Panc1 (cell line): Measurements from ENCODE around the gene KAT8.

Source experiments
- CTCF ChIP-seq: fragments of 450-650 bp; IDR thresholded peaks from 2 replicates; pipeline ENCODE4 v1.5.1; 2017; ENCODE audit warnings: mild to moderate bottlenecking
- TCF7L2 ChIP-seq: IDR thresholded peaks from 2 replicates; pipeline ENCODE4 v1.6.1; 2011; ENCODE audit warnings: mild to moderate bottlenecking, low read depth, low read length, inconsistent platforms

DNA sequence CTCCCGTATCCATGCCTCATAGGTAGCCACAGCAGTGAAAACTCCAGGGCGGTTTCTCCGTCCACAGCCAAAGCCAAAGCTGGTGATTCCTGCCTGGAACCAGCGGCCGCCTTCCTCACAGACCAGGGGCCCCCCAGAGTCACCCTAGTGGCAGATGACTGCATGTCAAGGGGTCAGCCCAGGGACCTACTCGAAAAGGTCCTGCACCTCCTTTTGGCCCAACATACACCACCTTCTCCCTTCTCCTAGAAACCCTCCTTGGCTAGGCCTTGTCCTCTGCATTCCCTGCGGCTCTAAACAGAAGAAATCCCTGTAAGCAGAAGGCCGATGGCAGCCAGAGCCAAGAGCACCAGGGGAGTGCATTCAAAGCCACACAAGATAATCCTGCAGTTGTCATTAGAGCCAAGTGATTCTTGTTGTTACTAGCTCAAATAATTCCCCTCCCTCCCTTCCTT, 26.3 kb downstream of the KAT8 start:
- TF ChIP-seq CTCF (no peak), TCF7L2 (no peak)
